Panc1 (cell line): ENCODE measurements around the gene NPM3. TPM values are rescaled to one million over a fixed set of nuclear protein-coding genes. Genes with fewer than 3 reads are reported as not detected.

Source experiments
- ATAC-seq: fragments of 200-7000 bp; cut with Tn5 transposase; 2 replicates; pipeline ENCODE4 v1.9.1; 2020; ENCODE audit warnings: mild to moderate bottlenecking, moderate library complexity
- BruUV-seq: library from RNA; stranded (reverse); fragments of 400-500 nt; replicated peaks from 2 replicates; lab custom pipeline; 2021; lab: Mats Ljungman, UMichigan
- CTCF ChIA-PET: fragments of 300-600 bp; sonication (Branson Sonifier 250); formaldehyde crosslinking; loops from one replicate; lab custom pipeline; 2022; ENCODE audit warnings: antibody characterized with exemption; lab: Charles Lee
- POLR2A ChIA-PET: fragments of 300-600 bp; sonication (Branson Sonifier 250); formaldehyde crosslinking; loops from one replicate; lab custom pipeline; 2022; ENCODE audit warnings: antibody characterized with exemption; lab: Charles Lee
- DNase-seq: peaks from one replicate; pipeline ENCODE4 v3.0.0-alpha.2; 2010; ENCODE audit warnings: low read depth, low spot score
- H3K27ac ChIP-seq: 2 replicates; pipeline ENCODE4 v1.5.1; 2011; ENCODE audit warnings: mild to moderate bottlenecking, low read length, inconsistent platforms
- H3K27me3 ChIP-seq: fragments of 200-500 bp; sonication (Bioruptor generic); 2 replicates; pipeline ENCODE4 v1.6.0; 2014; ENCODE audit warnings: low read length, inconsistent platforms; ENCODE audit not compliant: control insufficient read depth, insufficient read depth
- H3K36me3 ChIP-seq: fragments of 200-500 bp; sonication (Bioruptor generic); 2 replicates; pipeline ENCODE4 v1.5.1; 2014; ENCODE audit warnings: inconsistent platforms, mild to moderate bottlenecking, low read length, moderate library complexity; ENCODE audit not compliant: control insufficient read depth, insufficient read depth
- H3K4me1 ChIP-seq: 2 replicates; pipeline ENCODE4 v1.5.1; 2011; ENCODE audit warnings: inconsistent platforms, mild to moderate bottlenecking, low read length, moderate library complexity; ENCODE audit not compliant: control insufficient read depth, insufficient read depth
- H3K4me3 ChIP-seq, 2 experiments: 2 replicates each; pipeline ENCODE4 v1.5.1; 2011 to 2012; ENCODE audit warnings: low read depth in 2 of 2, low read length in 2 of 2, mild to moderate bottlenecking in 2 of 2, inconsistent platforms in 1 of 2, moderate library complexity in 1 of 2
- H3K9me3 ChIP-seq: fragments of 200-500 bp; sonication (Bioruptor generic); 2 replicates; pipeline ENCODE4 v1.5.1; 2014; ENCODE audit warnings: low read depth, mild to moderate bottlenecking, inconsistent platforms, low read length, moderate library complexity; ENCODE audit not compliant: control insufficient read depth, insufficient read depth
- POLR2AphosphoS5 ChIP-seq: IDR thresholded peaks from 2 replicates; pipeline ENCODE4 v1.6.1; 2012; ENCODE audit warnings: mild to moderate bottlenecking, low read depth, low read length, moderate library complexity
- SIN3A ChIP-seq: IDR thresholded peaks from 2 replicates; pipeline ENCODE4 v1.6.1; 2012; ENCODE audit warnings: low read depth, mild to moderate bottlenecking, low read length, moderate library complexity, borderline replicate concordance; ENCODE audit not compliant: insufficient read depth
- TCF7L2 ChIP-seq: IDR thresholded peaks from 2 replicates; pipeline ENCODE4 v1.6.1; 2011; ENCODE audit warnings: mild to moderate bottlenecking, low read depth, low read length, inconsistent platforms
- in situ Hi-C: cut with HindIII; loops from 2 replicates; pipeline ENCODE4 v1.10.0; 2016; ENCODE audit warnings: low sequenced_read_pairs, low pct_unique_long_range_greater_than_20kb
- intact Hi-C: fragments of 100-400 bp; cut with micrococcal nuclease; formaldehyde crosslinking; loops from one replicate; pipeline ENCODE4 v1.10.0; 2022; ENCODE audit not compliant: unreplicated experiment
- total RNA-seq: library from RNA; stranded (reverse); gene quantifications from one replicate; pipeline ENCODE4 v1.2.1, GENCODE V29; 2021; ENCODE audit not compliant: unreplicated experiment
- TF ChIP-seq, protein P1 (sequence below), 2 experiments: IDR thresholded peaks; 2 replicates each; pipeline ENCODE4 v1.6.1; 2011 to 2012; ENCODE audit warnings: low read depth in 2 of 2, control low read depth in 1 of 2, low read length in 1 of 2, mild to moderate bottlenecking in 1 of 2, moderate library complexity in 1 of 2; ENCODE audit not compliant: insufficient read depth in 1 of 2
- TF ChIP-seq, protein P2 (sequence below): fragments of 450-650 bp; IDR thresholded peaks from 2 replicates; pipeline ENCODE4 v1.5.1; 2017; ENCODE audit warnings: mild to moderate bottlenecking

Gene NPM3
- total RNA-seq, 1 experiment from 2014 or later: 109 TPM

DNA sequence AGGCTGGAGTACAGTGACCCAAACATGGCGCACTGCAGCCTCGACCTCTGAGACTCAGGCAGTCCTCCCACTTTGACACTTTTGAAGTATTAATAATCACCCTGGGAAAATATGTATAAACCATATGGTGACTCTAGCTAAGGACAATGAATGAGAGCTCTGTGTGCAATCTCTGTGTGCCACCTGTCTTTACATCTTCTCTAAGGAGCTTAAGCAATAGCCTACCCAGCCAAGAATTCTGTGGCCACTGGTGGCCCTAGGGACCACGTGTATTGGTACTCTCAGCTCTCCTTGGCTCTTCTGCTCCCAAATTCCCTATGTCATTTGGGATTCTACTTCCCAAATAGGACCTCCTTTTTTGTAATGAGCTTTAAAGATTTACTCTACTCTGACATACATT lies 31.0 kb downstream of the NPM3 start:
- Histone ChIP-seq H3K4me3 (no peak overlapping the region), H3K27ac (no peak overlapping the region), H3K9me3 (no peaks in the 10 kb centered on the region), H3K27me3 (peaks cover 2% of the 10 kb centered on the region; the same call in 1 of the 2 replicates), H3K4me1 (no peaks in the 10 kb centered on the region), H3K36me3 (no peaks in the 10 kb centered on the region)
- CTCF ChIA-PET: no interaction called here
- intact Hi-C loops: no loop called here
- TF ChIP-seq, protein P1, sequence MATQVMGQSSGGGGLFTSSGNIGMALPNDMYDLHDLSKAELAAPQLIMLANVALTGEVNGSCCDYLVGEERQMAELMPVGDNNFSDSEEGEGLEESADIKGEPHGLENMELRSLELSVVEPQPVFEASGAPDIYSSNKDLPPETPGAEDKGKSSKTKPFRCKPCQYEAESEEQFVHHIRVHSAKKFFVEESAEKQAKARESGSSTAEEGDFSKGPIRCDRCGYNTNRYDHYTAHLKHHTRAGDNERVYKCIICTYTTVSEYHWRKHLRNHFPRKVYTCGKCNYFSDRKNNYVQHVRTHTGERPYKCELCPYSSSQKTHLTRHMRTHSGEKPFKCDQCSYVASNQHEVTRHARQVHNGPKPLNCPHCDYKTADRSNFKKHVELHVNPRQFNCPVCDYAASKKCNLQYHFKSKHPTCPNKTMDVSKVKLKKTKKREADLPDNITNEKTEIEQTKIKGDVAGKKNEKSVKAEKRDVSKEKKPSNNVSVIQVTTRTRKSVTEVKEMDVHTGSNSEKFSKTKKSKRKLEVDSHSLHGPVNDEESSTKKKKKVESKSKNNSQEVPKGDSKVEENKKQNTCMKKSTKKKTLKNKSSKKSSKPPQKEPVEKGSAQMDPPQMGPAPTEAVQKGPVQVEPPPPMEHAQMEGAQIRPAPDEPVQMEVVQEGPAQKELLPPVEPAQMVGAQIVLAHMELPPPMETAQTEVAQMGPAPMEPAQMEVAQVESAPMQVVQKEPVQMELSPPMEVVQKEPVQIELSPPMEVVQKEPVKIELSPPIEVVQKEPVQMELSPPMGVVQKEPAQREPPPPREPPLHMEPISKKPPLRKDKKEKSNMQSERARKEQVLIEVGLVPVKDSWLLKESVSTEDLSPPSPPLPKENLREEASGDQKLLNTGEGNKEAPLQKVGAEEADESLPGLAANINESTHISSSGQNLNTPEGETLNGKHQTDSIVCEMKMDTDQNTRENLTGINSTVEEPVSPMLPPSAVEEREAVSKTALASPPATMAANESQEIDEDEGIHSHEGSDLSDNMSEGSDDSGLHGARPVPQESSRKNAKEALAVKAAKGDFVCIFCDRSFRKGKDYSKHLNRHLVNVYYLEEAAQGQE (IDR thresholded peaks at IDR 0.05; ENCODE audit: insufficient read depth in 1 of 2, low read depth in 2 of 2, low read length in 1 of 2): no peak
- TF ChIP-seq SIN3A: no peak
- TF ChIP-seq, protein P2, sequence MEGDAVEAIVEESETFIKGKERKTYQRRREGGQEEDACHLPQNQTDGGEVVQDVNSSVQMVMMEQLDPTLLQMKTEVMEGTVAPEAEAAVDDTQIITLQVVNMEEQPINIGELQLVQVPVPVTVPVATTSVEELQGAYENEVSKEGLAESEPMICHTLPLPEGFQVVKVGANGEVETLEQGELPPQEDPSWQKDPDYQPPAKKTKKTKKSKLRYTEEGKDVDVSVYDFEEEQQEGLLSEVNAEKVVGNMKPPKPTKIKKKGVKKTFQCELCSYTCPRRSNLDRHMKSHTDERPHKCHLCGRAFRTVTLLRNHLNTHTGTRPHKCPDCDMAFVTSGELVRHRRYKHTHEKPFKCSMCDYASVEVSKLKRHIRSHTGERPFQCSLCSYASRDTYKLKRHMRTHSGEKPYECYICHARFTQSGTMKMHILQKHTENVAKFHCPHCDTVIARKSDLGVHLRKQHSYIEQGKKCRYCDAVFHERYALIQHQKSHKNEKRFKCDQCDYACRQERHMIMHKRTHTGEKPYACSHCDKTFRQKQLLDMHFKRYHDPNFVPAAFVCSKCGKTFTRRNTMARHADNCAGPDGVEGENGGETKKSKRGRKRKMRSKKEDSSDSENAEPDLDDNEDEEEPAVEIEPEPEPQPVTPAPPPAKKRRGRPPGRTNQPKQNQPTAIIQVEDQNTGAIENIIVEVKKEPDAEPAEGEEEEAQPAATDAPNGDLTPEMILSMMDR: no peak
- no peak for TF ChIP-seq POLR2AphosphoS5
- no peak for TF ChIP-seq TCF7L2
- ATAC-seq: no peak
- no peak for DNase-seq
- in situ Hi-C loops: no loop called here
- BruUV-seq: no TSS peak
- POLR2A ChIA-PET: no interaction called here

DNA sequence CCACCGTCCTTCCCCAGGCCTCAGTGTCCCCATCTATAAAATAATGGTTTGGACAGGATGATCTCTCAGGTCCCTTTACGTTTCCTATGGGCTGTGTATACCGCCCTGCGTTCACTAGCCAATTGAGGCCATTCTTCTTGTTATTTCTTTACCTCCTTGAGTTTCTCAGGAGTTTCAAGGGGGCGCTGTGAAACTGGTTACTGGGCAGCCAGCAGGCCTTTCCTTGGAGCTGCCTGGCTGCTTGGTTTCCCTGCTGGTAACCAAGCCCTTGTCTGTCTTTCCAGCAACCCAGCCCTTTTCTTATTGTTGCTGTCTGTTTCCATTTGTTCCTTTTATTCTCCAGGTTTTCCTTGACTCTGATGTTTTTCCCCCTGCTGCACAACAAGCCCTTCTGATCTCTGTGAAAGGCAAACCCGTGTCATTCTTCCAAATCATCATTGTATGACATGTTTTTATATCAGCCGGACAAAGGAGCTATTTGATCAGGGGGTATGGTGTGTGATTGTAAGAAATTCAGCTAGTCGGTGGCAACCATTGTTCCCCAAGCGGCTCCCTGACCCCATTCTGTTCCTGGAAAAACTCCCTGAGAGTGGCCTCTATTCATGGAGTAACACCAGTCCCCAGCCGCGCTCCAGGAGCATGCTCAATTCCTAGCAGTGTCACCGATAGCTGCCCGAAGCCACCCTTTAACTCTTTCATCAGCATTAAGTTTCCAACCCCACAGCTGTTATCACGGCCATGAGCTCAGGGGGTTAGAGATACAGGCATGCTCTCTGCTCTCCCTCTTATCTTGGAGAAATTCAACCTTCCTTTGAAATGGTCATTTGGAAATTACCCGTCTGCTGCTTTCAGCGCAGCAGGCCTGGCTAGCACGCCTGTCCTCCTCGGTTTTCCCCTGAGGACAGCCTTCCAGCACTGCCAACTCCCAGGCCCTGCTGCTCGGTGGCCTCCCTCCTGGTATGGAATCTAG lies 33.9 kb downstream of the NPM3 start:
- Histone ChIP-seq H3K4me3 (no peak overlapping the region), H3K27me3 (peaks cover 2% of the 10 kb centered on the region; the same call in 1 of the 2 replicates), H3K9me3 (no peaks in the 10 kb centered on the region), H3K27ac (no peak overlapping the region), H3K4me1 (no peaks in the 10 kb centered on the region), H3K36me3 (no peaks in the 10 kb centered on the region)
- ChIA-PET POLR2A (no interaction called here), CTCF (interaction anchor here (0.6 kb wide), 1 partner anchor 9 kb away, joined by 3 read pairs; no protein-coding TSS in a partner anchor)
- intact Hi-C loops (no loop called here), in situ Hi-C loops (no loop called here)
- no peak for ATAC-seq
- TF ChIP-seq, protein P2: no peak; the same call in 1 of the 2 replicates
- TF ChIP-seq POLR2AphosphoS5 (no peak), SIN3A (no peak)
- TF ChIP-seq, protein P1 (IDR thresholded peaks at IDR 0.05; ENCODE audit: insufficient read depth in 1 of 2, low read depth in 2 of 2, low read length in 1 of 2): no peak
- DNase-seq: no peak
- BruUV-seq: no TSS peak
